AG20443 (cell line): Measurements from ENCODE around the gene FRG2.
"Not testable (repeated sequence)": the region's sequence is repeated elsewhere in the genome, so short reads cannot be mapped to it uniquely, and the experiment has no call there.

ENCODE experiments used
- DNase-seq: peaks from one replicate; pipeline ENCODE4 v3.0.0; 2012; ENCODE audit warnings: low spot score, mixed read lengths

Gene FRG2

GRCh38 chr4:190016369-190017289 lies 10.4 kb downstream of the FRG2 start:
- no peak for DNase-seq

DNA sequence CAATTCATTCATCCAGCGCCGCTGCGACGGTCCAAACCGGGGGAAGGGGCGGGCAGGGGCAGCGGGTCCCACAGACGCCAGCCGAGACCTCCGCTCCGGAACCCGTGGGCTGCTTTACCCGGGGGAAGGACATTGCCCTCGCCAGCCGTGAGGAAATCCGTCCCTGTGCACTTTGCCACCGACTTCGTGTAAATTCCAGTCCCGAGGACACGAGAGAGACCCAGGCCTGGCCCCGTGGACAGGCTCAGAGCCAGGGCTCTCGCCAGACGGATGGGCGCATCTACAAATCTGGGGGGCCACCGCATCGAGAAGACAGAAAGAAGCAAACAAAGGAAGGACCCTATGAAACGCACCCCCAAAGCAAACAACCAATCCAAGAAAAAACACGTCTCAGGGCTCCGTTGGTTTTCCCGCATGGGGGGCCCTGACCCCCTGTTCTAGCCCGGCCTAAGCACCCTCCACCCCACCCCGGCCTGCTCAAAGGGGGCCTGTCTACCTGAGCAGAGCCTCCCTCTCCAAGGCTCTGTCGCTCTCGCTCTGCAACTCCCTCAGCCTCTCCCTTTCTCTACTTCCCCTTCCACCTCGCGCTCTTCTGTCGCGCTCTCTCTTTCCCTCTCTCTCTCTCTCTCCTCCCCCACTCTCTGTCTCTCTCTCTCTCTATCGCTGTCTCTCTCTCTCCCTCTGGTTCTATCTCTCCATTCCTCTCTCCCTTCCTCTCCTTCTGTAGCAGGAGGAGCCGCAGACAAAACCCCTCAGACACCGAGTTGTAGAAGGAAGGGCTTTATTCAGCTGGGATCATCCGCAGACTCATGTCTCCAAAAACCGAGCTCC lies 11.3 kb downstream of the FRG2 start:
- no peak for DNase-seq

- peak; percentile 42 for DNase-seq
Measured at GRCh38 chr4:190014771-190015537, 12.1 kb downstream of the FRG2 start.

DNA sequence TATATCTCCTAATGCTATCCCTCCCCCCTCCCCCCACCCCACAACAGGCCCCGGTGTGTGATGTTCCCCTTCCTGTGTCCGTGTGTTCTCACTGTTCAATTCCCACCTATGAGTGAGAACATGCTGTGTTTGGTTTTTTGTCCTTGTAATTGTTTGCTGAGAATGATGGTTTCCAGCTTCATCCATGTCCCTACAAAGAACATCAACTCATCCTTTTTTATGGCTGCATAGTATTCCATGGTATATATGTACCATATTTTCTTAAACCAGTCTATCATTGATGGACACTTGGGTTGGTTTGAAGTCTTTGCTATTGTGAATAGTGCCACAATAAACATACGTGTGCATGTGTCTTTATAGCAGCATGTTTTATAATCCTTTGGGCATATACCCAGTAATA lies 37.1 kb downstream of the FRG2 start:
- not testable (repeated sequence) for DNase-seq

DNA sequence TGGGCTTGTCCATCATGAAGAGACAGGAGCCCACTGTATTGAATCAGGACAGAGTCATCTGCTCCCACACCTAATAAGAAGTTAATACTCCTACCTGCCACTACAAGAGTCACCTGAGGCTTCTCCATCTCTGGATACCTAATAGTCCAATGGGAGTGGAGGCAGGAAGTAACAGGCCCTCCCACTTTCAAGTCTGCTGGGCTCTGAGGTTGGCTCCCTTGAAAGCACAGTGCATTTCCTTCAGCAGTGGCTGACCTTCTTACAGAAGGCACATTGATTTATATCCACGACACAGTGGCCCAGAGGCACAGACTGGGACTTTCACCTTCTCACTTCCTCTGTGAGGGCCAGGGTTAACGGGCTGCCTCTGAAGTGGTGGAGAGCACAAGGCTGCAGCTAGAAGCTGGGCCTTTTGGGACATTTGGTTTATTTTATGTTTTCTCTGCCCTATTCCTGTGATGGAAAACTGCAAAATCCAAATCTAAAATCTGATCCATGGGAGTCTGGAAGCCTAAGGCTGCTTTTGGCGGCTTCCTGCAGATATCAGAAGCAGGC lies 38.1 kb downstream of the FRG2 start:
- DNase-seq: no peak

DNA sequence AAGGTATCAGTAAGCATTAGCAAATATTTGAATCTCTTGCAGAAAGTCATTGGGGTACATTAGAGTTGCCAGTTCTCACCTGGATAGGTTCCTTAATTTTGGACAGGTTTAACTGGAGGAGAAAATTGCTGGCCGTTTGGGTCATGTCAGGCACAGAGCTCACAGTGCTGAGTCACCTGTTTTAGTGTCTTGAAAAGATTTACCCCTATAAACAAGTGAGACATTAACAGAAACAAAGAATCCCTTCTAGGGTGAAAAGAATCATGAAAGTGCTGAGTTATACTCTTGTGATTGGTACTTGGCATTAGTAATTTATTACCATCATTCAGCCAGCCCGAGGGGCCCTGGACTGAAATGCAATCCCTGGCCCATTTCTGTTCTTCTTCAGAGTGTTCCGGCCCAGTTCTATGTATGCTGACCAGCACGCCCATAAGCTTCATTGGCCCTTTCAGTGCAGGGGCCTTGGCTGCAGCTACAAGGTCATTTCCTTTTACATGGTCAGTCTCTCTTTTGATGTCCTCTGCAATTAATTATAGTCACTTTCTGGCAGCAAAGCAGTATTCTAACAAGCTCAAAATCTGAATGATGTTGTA lies 41.3 kb downstream of the FRG2 start:
- DNase-seq: not testable (repeated sequence)

- DNase-seq: not testable (repeated sequence)
Measured at GRCh38 chr4:189984661-189985060, 42.4 kb downstream of the FRG2 start.

GRCh38 chr4:189983916-189984526 lies 43.0 kb downstream of the FRG2 start:
- not testable (repeated sequence) for DNase-seq

- DNase-seq: no peak
Measured at GRCh38 chr4:189981970-189982369, 45.1 kb downstream of the FRG2 start.

DNA sequence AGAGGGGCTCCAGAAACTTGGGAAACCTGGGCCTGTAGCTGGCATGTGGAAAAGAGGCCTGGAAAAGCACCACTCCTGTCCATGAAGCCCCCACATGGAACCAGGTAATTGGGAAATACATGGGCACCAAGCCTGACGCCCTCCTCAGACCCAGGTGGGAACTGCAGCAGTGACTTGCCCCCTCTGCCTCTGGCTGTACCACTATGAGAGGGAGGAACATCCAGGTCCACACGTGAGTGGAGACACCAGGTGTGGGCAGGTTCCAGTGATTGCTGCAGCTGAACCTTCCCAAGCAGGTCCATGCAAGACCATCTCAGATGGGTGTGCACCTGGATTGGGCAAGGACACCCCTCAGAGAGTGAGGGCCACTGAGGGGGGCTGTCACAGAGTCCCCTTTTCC lies 46.8 kb downstream of the FRG2 start:
- DNase-seq: not testable (repeated sequence)

DNA sequence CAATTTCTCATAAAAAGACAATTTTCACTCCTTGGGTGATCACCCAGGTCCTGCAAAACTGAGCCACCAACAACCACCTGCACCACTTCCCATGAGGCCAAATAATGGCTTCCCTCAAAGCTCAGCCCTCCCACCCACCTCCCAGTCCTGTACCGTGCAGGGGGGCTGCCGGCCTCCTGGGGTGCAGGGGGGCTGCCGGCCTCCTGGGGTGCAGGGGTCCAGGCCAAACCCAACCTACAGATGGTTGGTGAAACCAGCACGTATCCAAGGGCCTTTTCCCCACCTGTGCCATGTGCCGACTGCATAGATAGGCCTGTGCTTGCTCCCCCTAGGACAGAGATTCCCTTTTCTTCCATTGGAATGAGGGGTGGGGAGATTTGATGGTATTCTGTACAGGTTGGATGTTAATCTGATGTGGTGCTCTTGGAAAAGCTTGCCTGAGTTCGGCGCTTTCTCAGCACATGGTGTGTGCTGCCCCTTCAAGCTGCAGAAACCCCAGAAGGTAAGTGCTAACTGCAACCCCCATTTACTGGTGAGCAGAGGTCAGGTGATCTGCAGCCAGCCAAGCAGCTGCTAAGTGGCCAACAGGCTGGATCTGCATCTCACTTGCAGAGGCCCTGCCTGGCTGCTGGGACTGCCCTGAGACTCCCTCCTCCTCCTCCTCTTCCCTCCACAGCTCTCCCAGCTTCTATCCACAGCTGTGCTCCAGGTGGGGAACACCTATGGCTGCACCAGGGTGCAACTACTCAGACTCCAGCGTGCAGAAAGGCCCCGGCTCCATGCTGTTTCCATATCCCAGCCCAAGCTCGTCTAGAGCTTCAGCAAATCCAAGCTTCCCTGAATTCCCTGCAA lies 47.6 kb downstream of the FRG2 start:
- no peak for DNase-seq
